NCI-H1694 (cell line): ENCODE results near the gene HSD17B13.
"Not testable (repeated sequence)": the region's sequence is repeated elsewhere in the genome, so short reads cannot be mapped to it uniquely, and the experiment has no call there.

Source experiments
- DNase-seq: peaks from one replicate; lab custom pipeline; 2025; lab: John Stamatoyannopoulos, UW

HSD17B13 gene, protein sequence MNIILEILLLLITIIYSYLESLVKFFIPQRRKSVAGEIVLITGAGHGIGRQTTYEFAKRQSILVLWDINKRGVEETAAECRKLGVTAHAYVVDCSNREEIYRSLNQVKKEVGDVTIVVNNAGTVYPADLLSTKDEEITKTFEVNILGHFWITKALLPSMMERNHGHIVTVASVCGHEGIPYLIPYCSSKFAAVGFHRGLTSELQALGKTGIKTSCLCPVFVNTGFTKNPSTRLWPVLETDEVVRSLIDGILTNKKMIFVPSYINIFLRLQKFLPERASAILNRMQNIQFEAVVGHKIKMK

DNA sequence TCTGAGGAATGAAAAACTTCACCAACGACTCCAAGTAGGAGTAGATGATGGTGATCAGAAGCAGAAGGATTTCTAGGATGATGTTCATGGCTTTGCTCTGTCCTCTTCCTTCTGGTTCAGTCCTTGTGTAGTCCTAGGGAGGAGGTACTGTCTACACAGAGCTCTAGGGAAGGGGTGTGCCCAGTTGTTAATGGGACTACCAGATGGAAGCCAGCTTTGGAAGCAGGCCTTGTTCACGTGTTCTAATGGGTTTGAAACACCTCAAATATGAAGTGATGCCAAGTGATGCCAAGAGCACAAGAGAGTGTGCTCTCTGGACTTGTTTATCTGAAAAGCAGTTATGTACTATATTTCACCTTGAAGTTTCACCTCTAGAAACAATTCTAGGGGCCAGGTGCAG, at the start of gene HSD17B13:
HSD17B13 (minus strand) TSS at position 129 of the 400 bp plus-strand sequence; CDS start at position 88, 41 bp downstream.
- no peak for DNase-seq

DNA sequence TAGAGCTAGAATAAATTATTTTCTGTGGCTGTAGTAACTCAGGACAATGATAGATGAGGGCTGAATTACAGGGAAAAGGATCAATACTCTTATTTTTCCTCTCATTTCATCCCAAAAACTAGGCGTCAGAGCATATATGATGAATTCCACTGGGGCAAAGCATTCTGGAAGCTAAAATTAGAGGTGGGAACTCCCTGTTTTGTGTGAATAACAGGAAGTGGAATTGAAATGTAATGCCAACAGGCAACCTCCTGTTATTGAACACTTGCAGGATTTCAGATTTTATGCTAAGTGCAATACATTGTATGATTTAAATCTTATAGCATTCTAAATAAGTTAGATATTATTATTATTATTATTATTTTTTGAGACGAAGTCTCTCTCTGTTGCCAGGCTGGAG, 47.4 kb upstream of the HSD17B13 start:
- no peak for DNase-seq

DNA sequence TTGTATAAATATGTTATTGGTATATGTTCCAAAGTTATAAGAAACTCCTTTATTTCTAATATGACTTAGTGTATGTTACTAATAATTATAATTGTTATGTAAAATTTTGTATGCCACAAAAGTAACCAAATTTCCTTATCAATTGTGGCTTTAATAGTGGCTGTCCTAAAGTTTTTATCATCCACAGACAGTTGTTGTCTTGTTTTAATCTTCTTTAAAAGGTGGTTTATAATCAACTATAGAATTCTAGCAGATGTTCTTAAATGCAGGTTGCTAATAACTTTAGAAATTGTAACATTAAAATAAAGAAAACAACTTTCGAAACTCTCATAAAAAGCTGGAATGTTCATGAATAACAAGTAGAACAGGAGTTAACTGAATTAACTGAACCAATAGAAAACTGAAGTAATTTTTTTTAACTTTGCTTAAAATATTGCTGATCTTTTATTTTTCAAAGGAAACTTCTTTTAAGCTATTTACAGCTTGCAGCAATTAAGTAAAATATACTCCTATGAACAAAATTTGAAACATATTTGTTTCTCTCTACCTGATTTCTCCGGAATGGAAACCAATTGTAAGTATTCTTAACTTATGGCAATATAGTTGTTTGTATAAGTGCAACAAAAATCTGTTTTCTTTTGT, 44.0 kb upstream of the HSD17B13 start:
- no peak for DNase-seq

DNA sequence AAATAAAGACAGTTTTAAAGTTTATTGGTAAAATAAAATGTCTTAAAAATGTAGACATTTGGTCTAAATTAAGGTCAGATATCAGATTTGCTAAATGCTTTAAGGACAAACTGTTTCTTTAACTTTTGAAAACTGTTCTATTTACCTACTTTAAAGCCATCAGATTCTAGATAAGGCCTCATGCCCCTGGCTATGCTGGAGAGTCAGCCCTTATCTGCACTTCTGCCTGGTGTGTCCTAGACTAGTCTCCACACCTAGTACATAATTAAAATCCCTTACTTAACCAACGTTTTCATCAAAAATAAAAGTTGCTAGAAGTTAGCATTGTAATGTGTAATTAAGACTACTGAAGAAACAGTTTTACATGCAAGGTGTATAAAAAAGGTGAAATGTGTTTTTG, 42.7 kb upstream of the HSD17B13 start:
- DNase-seq, result no peak

DNA sequence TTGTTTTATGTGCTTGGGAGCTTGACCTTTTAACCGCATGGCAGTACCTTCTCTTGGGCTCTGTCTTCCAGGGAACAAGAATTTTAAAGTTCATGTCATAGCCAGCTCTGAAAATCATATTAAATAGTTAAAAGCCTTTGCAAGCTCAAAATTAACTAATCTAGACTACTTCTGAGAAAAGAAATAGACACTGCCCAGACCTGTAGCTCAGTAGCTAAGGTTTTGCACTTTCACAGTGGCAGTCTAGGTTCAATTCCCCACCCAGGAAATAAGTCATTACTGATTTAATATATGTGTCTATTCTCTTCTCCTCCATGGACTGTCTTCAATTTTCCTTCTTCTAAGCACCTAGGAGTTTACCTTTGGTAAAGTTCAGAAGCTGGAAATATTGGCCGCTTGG, 40.9 kb upstream of the HSD17B13 start:
- no peak for DNase-seq

DNA sequence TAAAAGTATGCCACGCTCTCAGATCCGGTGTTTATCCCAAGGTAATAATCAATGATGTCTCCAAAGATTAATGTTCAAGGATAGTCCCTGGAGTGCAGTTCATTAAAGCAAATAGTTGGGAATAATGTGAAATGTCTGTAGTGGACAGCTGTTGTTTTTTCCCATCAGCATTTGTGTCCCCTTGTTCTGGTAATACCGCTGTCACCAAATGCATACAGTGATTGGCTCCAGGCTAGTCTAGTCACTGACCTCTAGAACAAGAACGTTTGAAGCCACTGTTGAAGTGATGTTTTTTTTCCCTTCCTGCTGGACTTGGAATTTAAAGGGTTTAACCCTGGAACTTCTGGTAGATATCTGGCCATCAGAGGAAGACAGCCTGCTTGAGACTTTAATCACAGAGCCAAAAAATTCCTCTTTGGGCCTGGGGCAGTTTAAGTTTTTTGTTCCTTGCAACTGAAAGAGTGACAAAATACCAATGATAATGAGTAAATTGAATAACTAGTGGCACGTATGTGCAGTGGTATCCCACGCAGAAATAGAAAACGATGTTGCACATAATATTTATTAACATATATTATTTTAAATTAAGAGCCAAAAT, 37.8 kb upstream of the HSD17B13 start:
- DNase-seq, result no peak

DNA sequence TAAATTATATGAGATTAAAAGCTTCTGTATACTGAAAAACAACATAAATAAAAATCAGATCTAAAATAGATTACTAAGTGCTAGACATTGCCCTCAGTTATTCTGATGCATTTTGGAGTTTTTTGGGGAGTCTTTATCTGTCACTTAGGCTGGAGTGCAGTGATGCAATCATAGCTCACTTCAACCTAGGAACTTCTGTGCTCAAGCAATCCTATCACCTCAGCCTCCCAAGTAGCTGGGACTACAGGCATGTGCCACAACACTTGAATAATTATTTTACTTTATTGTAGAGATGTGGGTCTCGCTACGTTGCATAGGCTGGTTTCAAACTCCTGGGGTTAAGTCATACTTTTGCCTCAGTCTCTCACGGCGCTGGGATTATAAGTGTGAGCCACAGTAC, 36.6 kb upstream of the HSD17B13 start:
- no peak for DNase-seq

DNA sequence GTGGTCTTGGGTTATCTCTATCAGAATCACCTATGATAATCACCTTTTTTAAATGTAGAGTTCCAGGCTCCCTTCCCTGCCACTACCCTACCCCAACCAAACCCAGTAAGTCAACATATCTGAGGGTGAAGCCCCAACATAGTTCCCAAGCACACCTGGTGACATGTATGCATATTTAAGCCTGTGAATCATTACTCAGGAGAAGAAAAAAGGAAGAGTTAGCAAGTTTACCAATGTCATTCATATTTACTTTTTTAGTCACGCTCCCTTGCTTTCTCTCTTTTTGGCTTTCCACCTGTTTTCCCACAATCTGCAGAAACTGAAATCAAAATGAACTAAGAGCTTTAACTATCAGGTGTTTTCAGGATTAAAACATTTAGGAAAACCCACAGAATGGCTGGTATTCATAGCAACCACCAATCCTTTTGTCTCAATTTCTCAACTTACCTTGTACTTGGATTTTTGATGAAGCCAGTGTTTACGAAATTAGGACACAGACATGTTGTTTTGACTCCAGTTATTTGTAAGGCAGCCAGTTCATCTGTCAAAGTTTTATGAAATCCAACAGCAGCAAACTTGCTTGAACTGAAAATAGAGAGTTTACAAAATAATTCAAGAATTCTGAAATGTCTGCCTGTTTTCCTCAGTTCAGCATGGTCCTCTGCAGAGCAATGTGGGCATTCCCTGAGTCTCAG, 34.3 kb upstream of the HSD17B13 start:
- no peak for DNase-seq

DNA sequence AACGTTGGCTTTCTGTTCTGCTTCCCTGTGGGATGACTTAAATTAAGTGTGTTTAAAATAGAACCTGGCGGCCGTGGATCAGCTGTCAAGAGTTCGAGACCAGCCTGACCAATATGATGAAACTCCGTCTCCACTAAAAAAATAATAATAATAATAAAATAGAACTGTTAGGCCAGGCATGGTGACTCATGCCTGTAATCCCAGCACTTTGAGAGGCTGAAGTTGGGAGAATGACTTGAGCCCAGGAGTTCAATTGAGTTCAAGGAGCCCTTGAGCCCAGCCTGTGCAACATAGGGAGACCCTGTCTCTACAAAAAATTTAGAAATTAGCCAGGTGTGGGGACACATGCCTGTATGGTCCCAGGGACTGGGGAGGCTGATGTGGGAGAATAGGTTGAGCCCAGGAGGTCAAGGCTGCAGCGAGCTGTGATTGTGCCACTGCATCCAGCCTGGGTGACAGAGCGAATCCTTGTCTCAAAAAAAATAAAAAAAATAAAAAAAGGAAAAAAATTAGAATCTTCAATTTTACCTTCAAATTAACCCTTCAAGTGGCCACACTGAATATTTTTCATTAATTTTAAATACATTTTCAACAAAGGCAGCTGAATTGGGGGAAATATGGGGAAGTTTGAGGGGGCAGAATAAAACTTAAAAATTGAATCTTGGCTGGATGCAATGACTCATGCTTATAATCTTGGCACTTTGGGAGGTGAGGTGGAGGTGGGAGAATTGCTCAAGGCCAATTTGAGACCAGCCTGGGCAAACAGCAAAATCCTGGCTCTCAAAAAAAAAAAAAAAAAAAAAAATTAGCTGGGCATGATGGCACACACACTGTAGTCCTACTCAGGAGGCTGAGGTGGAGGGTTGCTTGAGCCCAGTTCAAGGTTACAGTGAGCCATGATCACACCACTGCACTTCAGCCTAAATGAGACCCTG, 31.8 kb upstream of the HSD17B13 start:
- DNase-seq, result no peak

DNA sequence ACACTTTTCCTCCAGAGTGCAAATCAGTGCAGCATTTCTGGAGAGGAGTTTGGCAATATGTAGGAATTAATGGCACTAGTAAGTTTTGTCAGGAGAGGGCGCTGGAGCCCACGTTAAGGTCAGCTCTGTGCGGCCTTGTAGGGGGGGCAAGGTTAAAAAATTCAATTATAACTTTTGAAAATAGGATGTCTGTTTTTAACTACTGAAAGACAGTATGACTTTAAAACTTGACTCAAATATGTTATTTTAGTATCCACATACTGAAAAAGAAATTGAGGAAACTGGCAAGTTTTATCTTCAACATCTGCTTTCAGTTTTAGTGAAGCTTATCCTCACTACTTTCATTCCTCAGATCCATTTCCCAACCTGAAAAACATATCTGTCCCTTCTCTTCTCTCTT, 30.9 kb upstream of the HSD17B13 start:
- DNase-seq, result no peak

DNA sequence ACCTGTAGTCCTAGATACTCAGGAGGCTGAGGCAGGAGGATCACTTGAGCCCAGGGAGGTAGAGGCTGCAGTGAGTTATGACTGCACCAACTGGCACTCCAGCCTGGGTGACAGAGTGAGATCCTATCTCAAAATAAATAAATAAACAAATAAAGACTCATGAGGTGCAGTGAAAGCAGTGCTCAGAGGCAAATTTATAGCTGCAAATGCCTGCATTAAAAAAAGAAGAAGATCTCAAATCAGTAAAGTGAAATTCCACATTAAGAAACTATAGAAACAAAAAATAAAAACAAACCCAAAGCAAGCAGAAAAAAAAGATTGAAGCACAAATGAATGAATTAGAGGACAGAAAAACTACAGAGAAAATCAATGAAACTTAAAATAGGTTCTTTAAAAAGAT, 22.5 kb upstream of the HSD17B13 start:
- DNase-seq, result no peak

DNA sequence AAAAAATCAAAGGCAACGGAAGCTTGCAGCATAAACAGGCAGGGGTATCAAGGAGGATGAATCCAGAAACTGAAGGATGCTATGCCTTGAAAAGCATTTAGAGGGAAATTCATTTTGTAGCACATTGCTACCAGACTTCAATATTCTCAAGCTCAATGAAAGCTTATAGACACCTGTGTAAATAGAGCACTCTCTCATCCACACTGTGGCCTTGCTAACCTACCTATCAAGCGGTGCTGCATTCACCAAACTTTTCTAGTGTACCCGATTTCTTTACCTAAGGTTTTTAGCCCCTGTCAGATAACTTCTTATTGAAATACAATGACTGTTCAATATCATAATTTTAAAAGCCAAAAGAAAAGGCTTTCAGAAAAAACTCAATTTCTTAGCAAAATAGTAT, 20.2 kb upstream of the HSD17B13 start:
- DNase-seq, result no peak

DNA sequence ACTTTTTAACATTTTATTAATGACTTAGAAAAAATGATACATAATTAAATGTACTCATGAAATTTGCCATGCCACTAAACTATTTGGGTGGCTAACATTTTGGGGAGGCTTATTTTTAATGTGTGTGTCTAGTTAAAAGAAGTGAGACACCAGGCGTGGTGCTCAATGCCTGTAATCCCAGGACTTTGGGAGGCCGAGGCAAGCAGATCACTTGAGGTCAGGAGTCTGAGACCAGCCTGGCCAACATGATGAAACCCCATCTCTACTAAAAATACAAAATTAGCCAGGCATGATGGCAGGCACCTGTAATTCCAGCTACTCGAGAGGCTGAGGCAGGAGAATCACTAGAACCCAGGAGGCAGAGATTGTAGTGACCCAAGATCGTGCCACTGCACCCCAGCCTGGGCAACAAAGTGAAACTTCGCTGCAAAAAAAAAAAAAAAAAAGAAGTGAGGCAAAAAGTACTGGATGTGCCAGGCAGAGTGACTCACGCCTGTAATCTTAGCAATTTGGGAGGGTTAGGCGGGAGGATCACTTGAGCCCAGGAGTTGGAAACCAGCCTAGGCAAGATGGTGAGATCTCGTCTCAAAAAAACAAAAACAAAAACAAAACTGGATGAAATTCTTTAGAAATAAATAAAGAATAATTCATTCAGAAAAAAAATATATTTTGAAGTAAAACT, 19.4 kb upstream of the HSD17B13 start:
- not testable (repeated sequence) for DNase-seq

DNA sequence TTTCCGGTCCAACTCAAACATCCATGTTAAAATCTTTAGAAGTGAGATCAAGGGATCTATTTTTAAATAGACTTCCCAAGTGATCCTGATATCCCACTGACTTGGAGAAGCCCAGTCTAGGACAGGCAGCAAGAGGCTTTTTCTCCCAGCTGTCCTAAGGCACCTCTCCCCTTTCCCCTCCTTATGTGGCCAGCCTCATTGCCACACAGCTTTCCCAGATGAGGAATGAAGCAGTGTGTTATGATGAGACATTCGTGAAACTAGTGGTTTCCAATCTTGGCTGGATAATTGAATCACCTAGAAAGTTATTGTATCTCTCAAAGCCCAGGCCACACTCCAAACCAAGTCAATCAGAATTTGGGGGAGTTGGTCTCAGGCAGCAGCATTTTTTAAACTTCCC, 16.8 kb upstream of the HSD17B13 start:
- DNase-seq, result no peak

DNA sequence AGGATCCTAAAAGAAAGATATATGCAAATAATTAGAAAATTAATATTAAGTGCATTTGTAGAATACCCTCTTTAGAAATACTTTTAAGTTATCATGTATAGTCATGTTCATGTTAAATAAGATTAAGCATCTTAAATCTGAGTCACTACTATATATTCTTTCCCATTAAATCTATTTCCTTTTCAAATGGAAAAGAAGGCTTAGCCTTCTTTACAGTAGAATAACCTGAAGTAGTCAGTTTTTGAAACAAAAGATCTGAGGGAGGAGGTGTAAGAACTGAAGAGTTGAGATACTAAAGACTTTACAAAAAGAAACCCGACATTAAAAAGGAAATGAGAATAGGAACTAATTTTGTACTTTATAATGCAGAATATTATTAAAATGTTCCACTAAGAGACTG, 14.7 kb upstream of the HSD17B13 start:
- no peak for DNase-seq

DNA sequence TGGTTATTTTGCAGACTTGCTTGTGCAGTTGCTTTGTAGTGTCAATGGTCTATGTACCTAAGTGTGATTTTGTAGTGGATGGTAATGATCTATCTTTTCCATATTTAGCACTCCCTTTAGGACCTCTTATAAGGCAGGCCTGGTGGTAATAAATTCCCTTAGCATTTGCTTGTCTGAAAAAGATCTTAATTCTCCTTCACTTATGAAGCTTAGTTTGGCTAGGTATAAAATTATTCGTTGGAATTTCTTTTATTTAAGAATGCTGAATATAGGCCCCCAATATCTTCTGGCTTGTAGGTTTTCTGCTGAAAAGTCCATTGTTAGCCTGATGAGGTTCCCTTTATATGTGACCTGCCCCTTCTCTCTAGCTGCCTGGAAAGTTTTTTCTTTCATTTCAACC, 10.6 kb upstream of the HSD17B13 start:
- DNase-seq, result no peak

DNA sequence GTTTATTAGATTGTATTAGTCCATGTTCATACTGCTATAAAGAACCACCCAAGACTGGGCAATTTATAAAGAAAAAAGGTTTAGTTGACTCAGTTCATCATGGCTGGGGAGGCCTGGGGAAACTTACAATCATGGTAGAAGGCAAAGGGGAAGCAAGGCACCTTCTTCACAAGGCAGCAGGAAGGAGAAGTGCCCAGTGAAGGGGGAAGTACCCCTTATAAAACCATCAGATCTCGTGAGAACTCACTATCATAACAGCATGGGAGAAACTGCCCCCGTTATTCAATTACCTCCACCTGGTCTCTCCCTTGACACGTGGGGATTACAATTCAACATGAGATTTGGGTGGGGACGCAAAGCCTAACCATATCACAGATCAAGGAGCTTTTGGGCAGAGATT, 8.1 kb upstream of the HSD17B13 start:
- no peak for DNase-seq

DNA sequence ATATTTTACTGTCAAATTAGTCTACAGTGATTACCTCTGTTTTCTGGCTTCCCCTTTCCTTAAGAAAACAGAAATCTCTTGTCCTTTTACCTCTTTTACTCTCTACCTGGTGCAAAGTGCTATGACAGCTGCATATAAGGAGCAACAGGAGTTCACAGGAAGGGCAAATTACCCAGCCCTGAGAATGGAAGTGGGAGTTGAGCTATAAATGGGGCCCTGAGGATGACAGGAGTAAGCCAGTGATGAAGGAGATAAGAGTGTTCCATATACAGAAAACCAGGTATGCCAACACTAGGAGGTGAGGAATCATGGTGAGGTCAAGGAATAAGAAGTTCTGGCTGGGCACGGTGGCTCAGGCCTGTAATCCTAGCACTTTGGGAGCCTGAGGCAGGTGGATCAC, 4.5 kb upstream of the HSD17B13 start:
- no peak for DNase-seq

DNA sequence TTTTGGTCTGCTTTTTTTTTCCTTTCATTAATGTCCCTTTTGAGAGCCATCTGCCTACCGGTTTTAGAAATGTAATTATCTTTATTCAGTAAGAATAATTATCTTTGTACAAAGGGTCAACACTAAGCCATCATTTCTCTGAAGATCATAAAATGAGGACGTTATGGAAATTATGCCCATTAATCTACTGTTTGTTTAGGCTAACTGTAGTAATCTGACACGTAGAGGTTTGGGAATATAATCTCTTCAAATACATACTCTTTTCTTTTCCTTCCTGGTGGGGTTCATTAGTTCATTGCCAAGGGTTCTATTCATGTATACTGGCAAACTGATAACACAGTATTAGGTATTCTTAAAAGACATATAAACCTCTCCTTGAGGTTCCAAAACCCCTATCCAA, 3.8 kb upstream of the HSD17B13 start:
- no peak for DNase-seq

DNA sequence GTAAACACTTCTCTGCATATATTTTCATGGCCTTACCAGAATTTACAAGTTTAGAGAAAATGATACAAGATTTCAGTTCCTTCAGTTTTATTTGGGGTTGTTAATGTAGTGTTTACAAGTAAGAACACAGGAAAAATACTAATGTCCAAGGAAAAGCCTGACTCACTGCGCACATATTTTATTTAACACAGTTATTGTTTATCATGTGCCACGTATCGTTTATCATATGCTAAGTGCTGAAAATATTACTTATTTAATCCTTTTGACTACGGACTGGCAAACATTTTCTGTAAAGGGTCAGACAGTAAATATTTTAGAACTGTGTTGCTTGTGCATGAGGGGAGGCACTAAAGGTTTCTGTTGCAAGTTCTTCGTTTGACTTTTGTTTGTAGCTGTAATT, 794 bp downstream of the HSD17B13 start:
- no peak for DNase-seq

DNA sequence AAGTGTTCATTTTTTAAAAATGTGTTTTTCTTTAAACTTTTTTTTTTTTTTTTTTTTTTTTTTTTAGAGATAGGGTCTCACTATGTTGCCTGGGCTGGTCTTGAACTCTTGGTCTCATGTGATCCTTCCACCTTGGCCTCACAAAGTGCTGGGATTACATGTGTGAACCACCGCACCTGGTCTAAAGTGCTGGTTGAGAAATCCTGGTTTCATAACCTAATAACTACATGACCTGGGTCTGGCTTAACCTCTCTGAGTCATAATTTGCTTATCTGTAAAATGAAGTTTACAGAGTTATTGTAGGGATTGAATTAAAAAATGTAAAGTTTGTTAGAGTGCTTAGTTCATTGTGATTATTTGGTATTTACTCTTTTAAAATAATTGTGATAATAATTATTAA, 5.2 kb downstream of the HSD17B13 start:
- DNase-seq, result no peak
